ENCODE measurements around the gene CRMP1.

- TF ChIP-seq SUZ12 (IDR thresholded peaks at IDR 0.05; ENCODE audit: extremely low read depth, insufficient read depth, insufficient read length) = no peak
- TF ChIP-seq ZNF274 (IDR thresholded peaks at IDR 0.05; ENCODE audit: low read depth, low read length) = no peak
These were observed 71.1 kb downstream of the CRMP1 start for GRCh38 chr4:5821665-5822358.

Data from NT2/D1 (cell line).